Peyer's patch (tissue), 4 donors: ENCODE results near the gene RGMA.

Experiments
- POLR2A ChIP-seq, 2 donors: fragments of 450-650 bp; IDR thresholded peaks; one replicate each; pipeline ENCODE4 v1.5.1; 2017; ENCODE audit warnings: antibody characterized with exemption in 2 of 2, mild to moderate bottlenecking in 2 of 2, moderate library complexity in 2 of 2
- TF ChIP-seq, protein P1 (sequence below), 6 experiments: fragments of 450-650 bp in 4 of 6; fragments of 200-600 bp in 2 of 6; sonication (generic) in 1 of 6; IDR thresholded peaks; one replicate each; pipeline ENCODE4 v1.5.1; 2017 to 2019; ENCODE audit warnings: antibody characterized with exemption in 6 of 6, mild to moderate bottlenecking in 3 of 6, moderate library complexity in 1 of 6

DNA sequence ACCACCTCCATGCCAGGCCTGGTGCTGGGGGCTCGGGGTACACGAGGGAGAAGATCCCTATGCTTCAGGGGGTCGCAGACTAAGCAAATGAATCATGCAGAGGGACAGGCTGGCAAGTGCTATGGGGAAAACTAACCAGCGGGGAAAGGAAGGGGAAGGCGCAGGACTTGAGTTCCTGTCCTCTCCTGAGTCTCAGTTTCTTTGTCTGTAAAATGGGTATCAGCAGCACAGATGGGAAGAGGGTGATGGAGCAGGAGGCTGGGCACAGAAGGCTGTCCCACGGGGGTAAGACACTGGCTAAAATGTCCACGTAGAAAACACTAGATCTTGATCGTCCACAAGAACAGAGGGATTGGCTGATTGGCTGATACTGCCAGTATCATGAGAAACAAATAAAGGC lies 39.8 kb downstream of the RGMA start:
- no peak for TF ChIP-seq POLR2A (IDR thresholded peaks at IDR 0.05)
- TF ChIP-seq, protein P1, sequence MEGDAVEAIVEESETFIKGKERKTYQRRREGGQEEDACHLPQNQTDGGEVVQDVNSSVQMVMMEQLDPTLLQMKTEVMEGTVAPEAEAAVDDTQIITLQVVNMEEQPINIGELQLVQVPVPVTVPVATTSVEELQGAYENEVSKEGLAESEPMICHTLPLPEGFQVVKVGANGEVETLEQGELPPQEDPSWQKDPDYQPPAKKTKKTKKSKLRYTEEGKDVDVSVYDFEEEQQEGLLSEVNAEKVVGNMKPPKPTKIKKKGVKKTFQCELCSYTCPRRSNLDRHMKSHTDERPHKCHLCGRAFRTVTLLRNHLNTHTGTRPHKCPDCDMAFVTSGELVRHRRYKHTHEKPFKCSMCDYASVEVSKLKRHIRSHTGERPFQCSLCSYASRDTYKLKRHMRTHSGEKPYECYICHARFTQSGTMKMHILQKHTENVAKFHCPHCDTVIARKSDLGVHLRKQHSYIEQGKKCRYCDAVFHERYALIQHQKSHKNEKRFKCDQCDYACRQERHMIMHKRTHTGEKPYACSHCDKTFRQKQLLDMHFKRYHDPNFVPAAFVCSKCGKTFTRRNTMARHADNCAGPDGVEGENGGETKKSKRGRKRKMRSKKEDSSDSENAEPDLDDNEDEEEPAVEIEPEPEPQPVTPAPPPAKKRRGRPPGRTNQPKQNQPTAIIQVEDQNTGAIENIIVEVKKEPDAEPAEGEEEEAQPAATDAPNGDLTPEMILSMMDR (IDR thresholded peaks at IDR 0.05), result no peak
